Smooth muscle cell (in vitro differentiated cells): ENCODE measurements around the gene MAGI2. TPM values are rescaled to one million over a fixed set of nuclear protein-coding genes. Genes with fewer than 3 reads are reported as not detected.

Experiments
- DNase-seq: peaks from one replicate; lab custom pipeline; 2025; ENCODE audit not compliant: unreplicated experiment; lab: John Stamatoyannopoulos, UW
- H2AFZ ChIP-seq: fragments of 200-600 bp; sonication (generic); 2 replicates; pipeline ENCODE4 v1.6.0; 2016; ENCODE audit warnings: antibody characterized with exemption, low read depth, mild to moderate bottlenecking
- H3F3A ChIP-seq: fragments of 200-600 bp; sonication (generic); 2 replicates; pipeline ENCODE4 v1.6.0; 2017; ENCODE audit warnings: antibody characterized with exemption, low read depth
- H3K27ac ChIP-seq: fragments of 200-600 bp; sonication (generic); 2 replicates; pipeline ENCODE4 v1.5.1; 2016; ENCODE audit warnings: low read depth, mild to moderate bottlenecking
- H3K27me3 ChIP-seq: fragments of 200-600 bp; sonication (generic); 2 replicates; pipeline ENCODE4 v1.6.1; 2016; ENCODE audit warnings: low read depth, mild to moderate bottlenecking
- H3K36me3 ChIP-seq: fragments of 200-600 bp; sonication (generic); 2 replicates; pipeline ENCODE4 v1.5.1; 2016; ENCODE audit warnings: low read depth
- H3K4me1 ChIP-seq: fragments of 200-600 bp; sonication (generic); 2 replicates; pipeline ENCODE4 v1.5.1; 2016; ENCODE audit warnings: low read depth
- H3K4me2 ChIP-seq: fragments of 200-600 bp; sonication (generic); 2 replicates; pipeline ENCODE4 v1.6.0; 2016; ENCODE audit warnings: mild to moderate bottlenecking
- H3K4me3 ChIP-seq: fragments of 200-600 bp; sonication (generic); 2 replicates; pipeline ENCODE4 v1.5.1; 2016; ENCODE audit warnings: mild to moderate bottlenecking
- H3K79me2 ChIP-seq: fragments of 200-600 bp; sonication (generic); 2 replicates; pipeline ENCODE4 v1.6.0; 2016; ENCODE audit warnings: low read depth, mild to moderate bottlenecking
- H3K9ac ChIP-seq: fragments of 200-600 bp; sonication (generic); 2 replicates; pipeline ENCODE4 v1.6.0; 2016; ENCODE audit warnings: low read depth
- H3K9me3 ChIP-seq: fragments of 200-600 bp; sonication (generic); replicated peaks from 2 replicates; pipeline ENCODE4 v1.5.1; 2016; ENCODE audit warnings: low read depth
- H4K20me1 ChIP-seq: fragments of 200-600 bp; sonication (generic); 2 replicates; pipeline ENCODE4 v1.6.0; 2016; ENCODE audit warnings: low read depth
- WGBS: methylation state at CpG from one replicate; pipeline ENCODE4 v1.1.7; 2016; ENCODE audit warnings: low lambda C conversion rate; 5-methylcytosine and 5-hydroxymethylcytosine counted together
- polyA plus RNA-seq: library from polyadenylated mRNA; unstranded; fragments of >200 nt; fragmentation: Nextera tagmentation; extraction: Ambion mirVana; gene quantifications from 2 replicates; pipeline ENCODE4 v1.2.1, GENCODE V29; 2016
- total RNA-seq: library from RNA; depleted of rRNA; stranded (reverse); fragments of >200 nt; gene quantifications from 2 replicates; pipeline ENCODE4 v1.2.3, GENCODE V29; 2014
- TF ChIP-seq, protein P1 (sequence below): fragments of 200-600 bp; sonication (generic); IDR thresholded peaks from 2 replicates; pipeline ENCODE4 v1.5.1; 2017; ENCODE audit warnings: borderline replicate concordance, mild to moderate bottlenecking, antibody characterized with exemption; ENCODE audit not compliant: insufficient read depth, poor library complexity, severe bottlenecking

MAGI2 gene
- total and polyA plus RNA-seq, 2 experiments from 2014 or later: 3.4 to 10.7 TPM

DNA sequence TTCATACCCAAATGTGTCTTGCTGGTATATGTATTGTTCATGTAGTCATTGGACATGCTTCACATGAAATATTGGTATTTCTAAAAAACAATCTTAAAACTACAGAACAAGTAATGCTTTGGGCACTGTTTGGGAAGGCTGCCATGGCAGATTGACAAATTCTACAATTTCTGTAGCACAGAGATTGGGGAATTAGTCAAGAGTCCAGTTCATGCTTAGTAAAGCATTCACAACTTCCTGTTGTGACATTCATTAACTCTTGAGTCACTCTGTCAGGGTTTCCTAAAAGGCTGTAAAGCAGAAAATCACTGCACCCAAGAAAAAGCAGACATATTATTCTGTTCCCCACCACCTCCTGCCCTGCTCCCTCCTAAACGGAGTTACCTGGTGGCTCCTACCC, 1256.0 kb downstream of the MAGI2 start:
- Histone ChIP-seq H3K27ac (no peak overlapping the region), H3K9me3 (no peaks in the 10 kb centered on the region), H3K9ac (no peak overlapping the region), H3K79me2 (no peaks in the 10 kb centered on the region), H3K4me1 (no peaks in the 10 kb centered on the region), H4K20me1 (no peaks in the 10 kb centered on the region), H2AFZ (no peak overlapping the region), H3F3A (no peaks in the 10 kb centered on the region), H3K4me3 (no peak overlapping the region), H3K27me3 (no peaks in the 10 kb centered on the region), H3K36me3 (no peaks in the 10 kb centered on the region), H3K4me2 (peak overlapping the region; percentile 26)
- WGBS: 89% methylated on average over 1 of the region's 1 CpG
- TF ChIP-seq, protein P1, sequence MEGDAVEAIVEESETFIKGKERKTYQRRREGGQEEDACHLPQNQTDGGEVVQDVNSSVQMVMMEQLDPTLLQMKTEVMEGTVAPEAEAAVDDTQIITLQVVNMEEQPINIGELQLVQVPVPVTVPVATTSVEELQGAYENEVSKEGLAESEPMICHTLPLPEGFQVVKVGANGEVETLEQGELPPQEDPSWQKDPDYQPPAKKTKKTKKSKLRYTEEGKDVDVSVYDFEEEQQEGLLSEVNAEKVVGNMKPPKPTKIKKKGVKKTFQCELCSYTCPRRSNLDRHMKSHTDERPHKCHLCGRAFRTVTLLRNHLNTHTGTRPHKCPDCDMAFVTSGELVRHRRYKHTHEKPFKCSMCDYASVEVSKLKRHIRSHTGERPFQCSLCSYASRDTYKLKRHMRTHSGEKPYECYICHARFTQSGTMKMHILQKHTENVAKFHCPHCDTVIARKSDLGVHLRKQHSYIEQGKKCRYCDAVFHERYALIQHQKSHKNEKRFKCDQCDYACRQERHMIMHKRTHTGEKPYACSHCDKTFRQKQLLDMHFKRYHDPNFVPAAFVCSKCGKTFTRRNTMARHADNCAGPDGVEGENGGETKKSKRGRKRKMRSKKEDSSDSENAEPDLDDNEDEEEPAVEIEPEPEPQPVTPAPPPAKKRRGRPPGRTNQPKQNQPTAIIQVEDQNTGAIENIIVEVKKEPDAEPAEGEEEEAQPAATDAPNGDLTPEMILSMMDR: no peak
- DNase-seq: no peak

DNA sequence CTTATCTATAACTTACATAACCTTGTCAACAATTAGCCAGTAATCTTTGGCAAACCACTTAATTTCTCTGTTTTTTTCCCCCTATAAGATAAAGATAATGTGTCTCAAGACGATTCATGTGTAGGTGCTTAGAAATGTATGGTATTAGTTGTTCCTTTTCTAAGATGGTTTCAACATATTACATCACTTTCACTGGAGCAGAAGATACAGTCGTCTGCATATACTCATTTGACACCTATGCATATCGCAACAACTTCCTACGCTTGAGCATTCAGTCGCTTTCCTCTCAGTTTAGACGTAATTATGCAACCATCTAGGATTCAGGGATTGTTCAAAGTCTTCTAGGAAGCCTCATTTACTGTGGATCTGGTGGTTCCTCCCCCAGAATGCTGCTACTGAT, 1258.2 kb downstream of the MAGI2 start:
- Histone ChIP-seq H3K4me2 (no peak overlapping the region), H3K79me2 (no peaks in the 10 kb centered on the region), H3K27ac (no peak overlapping the region), H3K9ac (no peak overlapping the region), H4K20me1 (no peaks in the 10 kb centered on the region), H2AFZ (no peak overlapping the region), H3K27me3 (no peaks in the 10 kb centered on the region), H3K4me1 (no peaks in the 10 kb centered on the region), H3F3A (no peaks in the 10 kb centered on the region), H3K36me3 (no peaks in the 10 kb centered on the region), H3K4me3 (no peak overlapping the region), H3K9me3 (no peaks in the 10 kb centered on the region)
- DNase-seq: no peak
- 64% methylated on average over 6 of the region's 6 CpGs for WGBS
- TF ChIP-seq, protein P1: no peak

DNA sequence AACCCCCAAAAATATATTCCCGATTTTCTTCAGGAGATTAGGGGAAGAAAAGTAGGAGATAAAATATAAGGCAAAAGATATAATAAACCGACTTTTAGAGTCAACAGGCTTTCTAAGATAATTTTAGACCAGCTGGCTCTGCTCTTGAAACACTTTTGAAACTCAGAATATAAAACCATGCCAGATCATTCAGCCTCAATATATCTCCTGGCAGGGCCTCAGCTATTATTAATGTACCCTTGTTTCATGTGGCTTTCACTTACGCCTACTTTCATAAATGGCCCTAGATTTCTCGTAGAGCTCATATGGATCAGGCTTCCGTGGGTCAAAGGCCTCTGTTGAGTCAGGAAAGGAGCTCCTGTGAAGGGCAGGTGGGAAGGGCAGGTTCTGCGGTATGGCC, 1258.9 kb downstream of the MAGI2 start:
- WGBS: 85% methylated on average over 6 of the region's 6 CpGs
- no peaks in the 10 kb centered on the region for H3K9me3 ChIP-seq
- H3K9ac ChIP-seq: no peak overlapping the region
- no peak overlapping the region for H3K27ac ChIP-seq
- H3K79me2 ChIP-seq: no peaks in the 10 kb centered on the region
- H3F3A ChIP-seq: no peaks in the 10 kb centered on the region
- no peak overlapping the region for H2AFZ ChIP-seq
- no peak overlapping the region for H3K4me2 ChIP-seq
- no peaks in the 10 kb centered on the region for H3K4me1 ChIP-seq
- no peaks in the 10 kb centered on the region for H3K36me3 ChIP-seq
- no peak overlapping the region for H3K4me3 ChIP-seq
- H4K20me1 ChIP-seq: no peaks in the 10 kb centered on the region
- H3K27me3 ChIP-seq: no peaks in the 10 kb centered on the region
- TF ChIP-seq, protein P1: no peak
- DNase-seq: no peak

DNA sequence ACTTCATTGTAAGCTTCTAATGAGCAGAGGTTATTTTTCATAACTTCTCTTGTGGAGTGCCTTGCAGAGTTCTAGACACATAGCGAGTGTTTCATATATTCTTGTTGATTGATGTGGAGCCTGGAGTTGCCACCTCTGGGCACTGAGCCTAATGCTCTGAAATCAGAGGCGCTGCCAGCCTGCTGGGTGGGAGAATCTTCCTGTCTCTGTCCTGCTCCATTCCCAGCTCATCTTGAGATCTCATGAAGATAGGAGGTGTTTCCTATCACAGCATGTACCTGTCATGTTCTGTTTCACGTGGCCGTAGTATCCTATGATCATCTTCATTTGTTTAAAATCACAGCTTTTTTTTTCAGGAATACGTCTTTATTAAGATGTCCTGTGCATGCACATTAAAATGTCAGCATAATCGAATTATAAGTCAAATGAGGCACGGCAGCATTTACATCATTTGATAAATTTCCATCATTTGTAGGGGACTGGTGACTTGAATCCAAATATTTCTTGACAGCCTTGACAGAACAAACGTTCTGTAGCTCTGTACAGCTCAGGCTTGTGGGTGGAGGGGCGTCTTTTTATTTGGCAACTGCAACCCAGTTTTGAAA, 1261.9 kb downstream of the MAGI2 start:
- Histone ChIP-seq H3K9me3 (no peaks in the 10 kb centered on the region), H3F3A (no peaks in the 10 kb centered on the region), H3K27ac (no peak overlapping the region), H3K4me1 (no peaks in the 10 kb centered on the region), H2AFZ (no peak overlapping the region), H3K79me2 (no peaks in the 10 kb centered on the region), H3K9ac (no peak overlapping the region), H3K4me2 (no peak overlapping the region), H3K4me3 (no peak overlapping the region), H3K27me3 (no peaks in the 10 kb centered on the region), H3K36me3 (no peaks in the 10 kb centered on the region), H4K20me1 (no peaks in the 10 kb centered on the region)
- WGBS: 89% methylated on average over 9 of the region's 9 CpGs
- TF ChIP-seq, protein P1: no peak
- no peak for DNase-seq
